GM12878 (cell line): Measurements from ENCODE around the gene NKIRAS2. TPM values are rescaled to one million over a fixed set of nuclear protein-coding genes. Genes with fewer than 3 reads are reported as not detected.
A peak's percentile ranks its signal among the peaks of the same experiment; 100 is the strongest.

Experiments used
- ATAC-seq: fragments of 200-7000 bp; cut with Tn5 transposase; 3 replicates; pipeline ENCODE4 v1.9.1; 2020; ENCODE audit warnings: mild to moderate bottlenecking, moderate library complexity
- BruUV-seq: library from RNA; stranded (reverse); fragments of 400-500 nt; replicated peaks from 2 replicates; lab custom pipeline; 2021; lab: Mats Ljungman, UMichigan
- CTCF ChIA-PET: fragments of 300-600 bp; sonication (Branson Sonifier 250); formaldehyde crosslinking; extraction: SDS; loops from one replicate; lab custom pipeline; 2021; ENCODE audit warnings: inconsistent platforms; lab: Yijun Ruan, JAX
- POLR2A ChIA-PET: fragments of 350-600 bp; formaldehyde crosslinking; extraction: SDS; loops from one replicate; lab custom pipeline; 2021; ENCODE audit warnings: inconsistent platforms; lab: Charles Lee
- RAD21 ChIA-PET: fragments of 300-600 bp; sonication (Branson Sonifier 250); formaldehyde crosslinking; loops from one replicate; lab custom pipeline; 2023; ENCODE audit warnings: antibody characterized with exemption; ENCODE audit not compliant: unreplicated experiment; lab: Charles Lee
- SMC1A ChIA-PET: fragments of 300-600 bp; sonication (Branson Sonifier 250); formaldehyde crosslinking; loops from one replicate; lab custom pipeline; 2023; ENCODE audit not compliant: unreplicated experiment, uncharacterized antibody; lab: Charles Lee
- DNase-seq: peaks from one replicate; pipeline ENCODE4 v3.0.0-alpha.2; 2011; ENCODE audit warnings: low read depth, low spot score
- FAIRE-seq: peaks from 3 replicates; lab custom pipeline; 2011; peaks lifted over from hg19 to GRCh38; lab: Jason Lieb, UNC
- H2AFZ ChIP-seq: 2 replicates; pipeline ENCODE4 v1.6.0; 2011; ENCODE audit warnings: low read depth, low read length, control low read depth; ENCODE audit not compliant: control insufficient read depth
- H3K27ac ChIP-seq: 2 replicates; pipeline ENCODE4 v1.5.1; 2011; ENCODE audit warnings: control low read depth; ENCODE audit not compliant: control insufficient read depth, insufficient read depth
- H3K27me3 ChIP-seq, 2 experiments: replicated peaks in 1 of 2; 2 replicates each; pipeline versions ENCODE4 v1.6.0 to v1.6.1; 2011; ENCODE audit warnings: low read length in 1 of 2; ENCODE audit not compliant: control insufficient read depth in 2 of 2, insufficient read depth in 2 of 2
- H3K36me3 ChIP-seq, 2 experiments: 2 replicates each; pipeline ENCODE4 v1.5.1; 2011; ENCODE audit warnings: low read length in 1 of 2; ENCODE audit not compliant: control insufficient read depth in 2 of 2, insufficient read depth in 2 of 2
- H3K4me1 ChIP-seq: 2 replicates; pipeline ENCODE4 v1.6.1; 2011; ENCODE audit warnings: mild to moderate bottlenecking, low read length, moderate library complexity, mixed read lengths; ENCODE audit not compliant: control insufficient read depth, insufficient read depth
- H3K4me2 ChIP-seq: 2 replicates; pipeline ENCODE4 v1.6.0; 2011; ENCODE audit warnings: control low read depth; ENCODE audit not compliant: control insufficient read depth, insufficient read depth
- H3K4me3 ChIP-seq: fragments of 200-600 bp; sonication (generic); 2 replicates; pipeline ENCODE4 v1.5.1; 2016
- H3K79me2 ChIP-seq: 2 replicates; pipeline ENCODE4 v1.6.0; 2011; ENCODE audit warnings: low read length; ENCODE audit not compliant: control insufficient read depth, insufficient read depth
- H3K9ac ChIP-seq: 2 replicates; pipeline ENCODE4 v1.8.0; 2011; ENCODE audit warnings: low read length, control low read depth, mixed read lengths; ENCODE audit not compliant: control insufficient read depth, insufficient read depth
- H3K9me3 ChIP-seq: replicated peaks from 3 replicates; pipeline ENCODE4 v1.5.1; 2011; ENCODE audit warnings: mild to moderate bottlenecking, low read length; ENCODE audit not compliant: control insufficient read depth, insufficient read depth
- H4K20me1 ChIP-seq: 2 replicates; pipeline ENCODE4 v1.6.0; 2011; ENCODE audit not compliant: control insufficient read depth, insufficient read depth
- BCL11A ChIP-seq: IDR thresholded peaks from 2 replicates; pipeline ENCODE4 v1.6.1; 2011; ENCODE audit warnings: low read depth, low read length
- BRCA1 ChIP-seq: IDR thresholded peaks from 2 replicates; pipeline ENCODE4 v1.6.1; 2011; ENCODE audit warnings: low read depth, low read length, improper control_type of control experiment
- CREB1 ChIP-seq: IDR thresholded peaks from 2 replicates; pipeline ENCODE4 v1.6.1; 2012; ENCODE audit warnings: low read depth, mild to moderate bottlenecking, inconsistent platforms
- EZH2 ChIP-seq: IDR thresholded peaks from 2 replicates; pipeline ENCODE4 v1.6.1; 2012; ENCODE audit warnings: low read depth, mild to moderate bottlenecking, control low read depth, inconsistent platforms, low read length, borderline replicate concordance; ENCODE audit not compliant: control insufficient read depth
- HCFC1 ChIP-seq: fragments of 150-350 bp; IDR thresholded peaks from 2 replicates; pipeline ENCODE4 v1.6.1; 2014; ENCODE audit warnings: low read length
- IRF4 ChIP-seq: IDR thresholded peaks from 2 replicates; pipeline ENCODE4 v1.6.1; 2011; ENCODE audit warnings: low read depth, low read length
- NFIC ChIP-seq: IDR thresholded peaks from 2 replicates; pipeline ENCODE4 v1.6.1; 2012; ENCODE audit warnings: low read depth, mild to moderate bottlenecking, inconsistent platforms, low read length, moderate library complexity
- POLR2A ChIP-seq: IDR thresholded peaks from 2 replicates; pipeline ENCODE4 v1.6.1; 2011; ENCODE audit warnings: low read depth, mild to moderate bottlenecking, low read length
- POLR2AphosphoS2 ChIP-seq: IDR thresholded peaks from 2 replicates; pipeline ENCODE4 v1.6.1; 2011; ENCODE audit warnings: low read depth, mild to moderate bottlenecking, low read length, improper control_type of control experiment, moderate library complexity
- POLR2AphosphoS5 ChIP-seq: IDR thresholded peaks from 2 replicates; pipeline ENCODE4 v1.6.1; 2011; ENCODE audit warnings: mild to moderate bottlenecking, low read length, inconsistent platforms
- POU2F2 ChIP-seq: IDR thresholded peaks from 3 replicates; pipeline ENCODE4 v1.6.1; 2011; ENCODE audit warnings: low read depth, mild to moderate bottlenecking, low read length, borderline replicate concordance
- RB1 ChIP-seq: fragments of 450-650 bp; formaldehyde crosslinking; IDR thresholded peaks from 2 replicates; pipeline ENCODE4 v1.6.1; 2017; ENCODE audit warnings: mild to moderate bottlenecking, borderline replicate concordance
- RCOR1 ChIP-seq: conservative IDR thresholded peaks from 2 replicates; pipeline ENCODE4 v1.6.1; 2012; ENCODE audit warnings: low read depth, low read length, improper control_type of control experiment
- SMC3 ChIP-seq: IDR thresholded peaks from 2 replicates; pipeline ENCODE4 v1.6.1; 2011; ENCODE audit warnings: low read length, improper control_type of control experiment, borderline replicate concordance
- SREBF1 ChIP-seq: IDR thresholded peaks from 2 replicates; pipeline ENCODE4 v1.6.1; 2012; ENCODE audit warnings: mild to moderate bottlenecking, low read length
- TCF3 ChIP-seq: IDR thresholded peaks from 2 replicates; pipeline ENCODE4 v1.6.1; 2012; ENCODE audit warnings: low read depth, mild to moderate bottlenecking, low read length, borderline replicate concordance; ENCODE audit not compliant: insufficient read depth
- TCF7 ChIP-seq: IDR thresholded peaks from 2 replicates; pipeline ENCODE4 v1.6.1; 2014; ENCODE audit warnings: antibody characterized with exemption, borderline replicate concordance
- YY1 ChIP-seq: IDR thresholded peaks from 2 replicates; pipeline ENCODE4 v1.6.1; 2011; ENCODE audit warnings: low read depth, mild to moderate bottlenecking, low read length
- ZBED1 ChIP-seq: IDR thresholded peaks from 2 replicates; pipeline ENCODE4 v1.6.1; 2016; ENCODE audit warnings: borderline replicate concordance
- ZNF207 ChIP-seq: fragments of 450-650 bp; IDR thresholded peaks from 2 replicates; pipeline ENCODE4 v1.6.1; 2014; ENCODE audit warnings: antibody characterized with exemption, mild to moderate bottlenecking, borderline replicate concordance
- WGBS: methylation state at CpG from one replicate; pipeline ENCODE4 v1.1.6; 2016; ENCODE audit warnings: low lambda C conversion rate; ENCODE audit not compliant: insufficient replicate concordance, insufficient coverage; ENCODE audit errors: missing lambda C conversion rate; 5-methylcytosine and 5-hydroxymethylcytosine counted together
- in situ Hi-C: fragments of 300-500 bp; cut with MboI; formaldehyde crosslinking; loops from 9 replicates; pipeline ENCODE4 v1.14.3; 2018; ENCODE audit warnings: mixed read lengths
- intact Hi-C: fragments of 100-400 bp; cut with micrococcal nuclease; formaldehyde crosslinking; loops from one replicate; pipeline ENCODE4 v1.14.2; 2022; ENCODE audit not compliant: unreplicated experiment
- polyA plus RNA-seq, 11 experiments: library from polyadenylated mRNA; depleted of rRNA in 4 of 11; unstranded in 6 of 11; stranded (reverse) in 5 of 11; fragments of >200 nt; fragmentation: Nextera tagmentation in 4 of 11; fragmentation: Illumina TruSeq in 1 of 11; extraction: Ambion mirVana in 4 of 11; extraction: Trizol in 1 of 11; gene quantifications; 1 replicate in 1 of 11; 2 replicates in 10 of 11; pipeline versions ENCODE4 v1.2.1 to v1.2.3, GENCODE V29; 2011 to 2016; ENCODE audit warnings: inconsistent platforms in 2 of 11, missing spikeins in 2 of 11, low read depth in 1 of 11
- total RNA-seq, 4 experiments: library from RNA; depleted of rRNA in 3 of 4; stranded (reverse); fragments of >200 nt in 3 of 4; fragmentation: Illumina TruSeq in 1 of 4; extraction: Trizol in 1 of 4; gene quantifications; 2 replicates each; pipeline versions ENCODE4 v1.2.1 to v1.2.3, GENCODE V29; 2013 to 2021
- TF ChIP-seq, protein P1 (sequence below): fragments of 150-350 bp; IDR thresholded peaks from 2 replicates; pipeline ENCODE4 v1.6.1; 2016; ENCODE audit warnings: low read depth, low read length

NKIRAS2 gene
- total and polyA plus RNA-seq, 10 of the 15 experiments (the other 5 are each of a cell fraction or from before 2014, with no cell fraction given) = 6.4 to 49.7 (median 27.2) TPM

- Histone ChIP-seq H3K27me3 (no peaks in the 10 kb centered on the region), H3K4me3 (no peak overlapping the region), H4K20me1 (no peaks in the 10 kb centered on the region), H2AFZ (no peak overlapping the region), H3K79me2 (peaks cover 13% of the 10 kb centered on the region), H3K9me3 (no peaks in the 10 kb centered on the region), H3K36me3 (peaks cover 32 to 34% of the 10 kb centered on the region in 2 experiments), H3K27ac (no peak overlapping the region), H3K4me1 (peaks cover 24% of the 10 kb centered on the region), H3K9ac (no peak overlapping the region), H3K4me2 (peak overlapping the region; percentile 53)
- ATAC-seq (peak; percentile 86), FAIRE-seq (peak; percentile 64), DNase-seq (no peak)
- ChIA-PET POLR2A (interaction anchor here (0.6 to 1.7 kb wide), 2 partner anchors 45 to 301 kb away, joined by 4 to 9 read pairs; partner anchors contain the start of gene DNAJC7), CTCF (interaction anchor here (1.4 to 3.2 kb wide), 5 partner anchors 10 to 92 kb away, joined by 4 to 13 read pairs (median 8); partner anchors contain the start of genes DNAJC7 and NKIRAS2), SMC1A (interaction anchor here (0.6 to 0.9 kb wide), 2 partner anchors 9 to 45 kb away, joined by 4 to 5 read pairs; partner anchors contain the start of gene DNAJC7), RAD21 (interaction anchor here (0.8 to 1.3 kb wide), 4 partner anchors 9 to 209 kb away, joined by 3 to 5 read pairs (median 4); partner anchors contain the start of genes DNAJC7 and KCNH4)
- 11% methylated on average over 22 of the region's 22 CpGs for WGBS
- intact Hi-C loops = no loop called here
- no TSS peak for BruUV-seq
- in situ Hi-C loops = no loop called here
- TF ChIP-seq EZH2 = no peak
- no peak for TF ChIP-seq RB1
- TF ChIP-seq SREBF1 = no peak
- 0 out of 2 replicates have a peak, but pooled peaks have one; percentile 7 for TF ChIP-seq SMC3
- TF ChIP-seq TCF3 = no peak
- TF ChIP-seq, protein P1, sequence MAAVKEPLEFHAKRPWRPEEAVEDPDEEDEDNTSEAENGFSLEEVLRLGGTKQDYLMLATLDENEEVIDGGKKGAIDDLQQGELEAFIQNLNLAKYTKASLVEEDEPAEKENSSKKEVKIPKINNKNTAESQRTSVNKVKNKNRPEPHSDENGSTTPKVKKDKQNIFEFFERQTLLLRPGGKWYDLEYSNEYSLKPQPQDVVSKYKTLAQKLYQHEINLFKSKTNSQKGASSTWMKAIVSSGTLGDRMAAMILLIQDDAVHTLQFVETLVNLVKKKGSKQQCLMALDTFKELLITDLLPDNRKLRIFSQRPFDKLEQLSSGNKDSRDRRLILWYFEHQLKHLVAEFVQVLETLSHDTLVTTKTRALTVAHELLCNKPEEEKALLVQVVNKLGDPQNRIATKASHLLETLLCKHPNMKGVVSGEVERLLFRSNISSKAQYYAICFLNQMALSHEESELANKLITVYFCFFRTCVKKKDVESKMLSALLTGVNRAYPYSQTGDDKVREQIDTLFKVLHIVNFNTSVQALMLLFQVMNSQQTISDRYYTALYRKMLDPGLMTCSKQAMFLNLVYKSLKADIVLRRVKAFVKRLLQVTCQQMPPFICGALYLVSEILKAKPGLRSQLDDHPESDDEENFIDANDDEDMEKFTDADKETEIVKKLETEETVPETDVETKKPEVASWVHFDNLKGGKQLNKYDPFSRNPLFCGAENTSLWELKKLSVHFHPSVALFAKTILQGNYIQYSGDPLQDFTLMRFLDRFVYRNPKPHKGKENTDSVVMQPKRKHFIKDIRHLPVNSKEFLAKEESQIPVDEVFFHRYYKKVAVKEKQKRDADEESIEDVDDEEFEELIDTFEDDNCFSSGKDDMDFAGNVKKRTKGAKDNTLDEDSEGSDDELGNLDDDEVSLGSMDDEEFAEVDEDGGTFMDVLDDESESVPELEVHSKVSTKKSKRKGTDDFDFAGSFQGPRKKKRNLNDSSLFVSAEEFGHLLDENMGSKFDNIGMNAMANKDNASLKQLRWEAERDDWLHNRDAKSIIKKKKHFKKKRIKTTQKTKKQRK = no peak
- no peak for TF ChIP-seq BCL11A
- no peak for TF ChIP-seq HCFC1
- TF ChIP-seq POLR2AphosphoS5 = 0 out of 2 replicates have a peak, but pooled peaks have one; percentile 40
- TF ChIP-seq RCOR1 = no peak
- no peak for TF ChIP-seq TCF7
- TF ChIP-seq POLR2A = peak; percentile 49; the same call in 1 of the 2 replicates
- no peak for TF ChIP-seq IRF4
- no peak for TF ChIP-seq POLR2AphosphoS2
- no peak for TF ChIP-seq NFIC
- TF ChIP-seq POU2F2 = 0 out of 3 replicates have a peak, but pooled peaks have one; percentile 23
- TF ChIP-seq YY1 = no peak
- no peak for TF ChIP-seq ZBED1
- no peak for TF ChIP-seq BRCA1
- TF ChIP-seq ZNF207 = no peak
- no peak; the same call in 1 of the 2 replicates for TF ChIP-seq CREB1
Measured at GRCh38 chr17:41972571-41973407, 47.1 kb upstream of the NKIRAS2 start.
